Measurements from ENCODE around the gene NEUROD2. TPM values are rescaled to one million over a fixed set of nuclear protein-coding genes. Genes with fewer than 3 reads are reported as not detected.

Gene NEUROD2
- total and polyA plus RNA-seq, 5 donors from 2014 or later: not detected

DNA sequence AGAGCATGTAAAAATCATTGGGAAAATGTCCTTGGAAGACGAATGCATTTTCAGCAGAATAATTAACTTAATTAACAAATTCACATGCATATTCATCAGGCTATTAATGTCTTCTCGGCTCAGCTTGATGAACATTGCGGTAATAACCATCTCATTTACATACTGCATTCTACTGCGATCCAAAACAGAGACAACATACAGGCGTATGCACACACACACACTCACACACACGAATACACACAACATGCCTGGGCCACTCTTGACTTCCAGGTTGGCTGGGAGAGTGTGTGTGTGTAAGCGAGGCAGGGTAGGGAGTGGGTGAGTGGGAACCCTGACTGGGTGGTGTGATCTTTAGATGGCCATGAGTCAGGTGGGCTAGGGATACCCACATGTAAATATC is 44.7 kb downstream of the NEUROD2 start:
- H3K4me3 Mint-ChIP-seq: no peak overlapping the region
- Histone ChIP-seq H3K27ac (ENCODE audit: insufficient read depth, low read length, poor library complexity, severe bottlenecking) (no peak overlapping the region), H3K4me1 (ENCODE audit: control insufficient read depth, insufficient read depth, low read length, poor library complexity, severe bottlenecking) (no peaks in the 10 kb centered on the region), H3K9me3 (ENCODE audit: control insufficient read depth in 2 of 2, low read length in 2 of 2) (no peaks in the 10 kb centered on the region), H3K4me3 (ENCODE audit: low read depth, low read length) (no peak overlapping the region), H3K27me3 (ENCODE audit: control insufficient read depth, insufficient read depth, low read length) (no peaks in the 10 kb centered on the region), H3K36me3 (ENCODE audit: control insufficient read depth, insufficient read depth, low read length) (peaks cover 36% of the 10 kb centered on the region)
- no peak for ATAC-seq (ENCODE audit: low read depth in 2 of 2)
- DNase-seq: no peak
- H3K27ac Mint-ChIP-seq: no peak overlapping the region
- H3K9me3 Mint-ChIP-seq: peaks cover 0 to 2% (median 0%) of the 10 kb centered on the region in 7 donors
- peaks cover 55% of the 10 kb centered on the region for H3K36me3 Mint-ChIP-seq
- H3K27me3 Mint-ChIP-seq: no peaks in the 10 kb centered on the region
- peaks cover 0 to 4% (median 0%) of the 10 kb centered on the region in 4 donors for H3K4me1 Mint-ChIP-seq

DNA sequence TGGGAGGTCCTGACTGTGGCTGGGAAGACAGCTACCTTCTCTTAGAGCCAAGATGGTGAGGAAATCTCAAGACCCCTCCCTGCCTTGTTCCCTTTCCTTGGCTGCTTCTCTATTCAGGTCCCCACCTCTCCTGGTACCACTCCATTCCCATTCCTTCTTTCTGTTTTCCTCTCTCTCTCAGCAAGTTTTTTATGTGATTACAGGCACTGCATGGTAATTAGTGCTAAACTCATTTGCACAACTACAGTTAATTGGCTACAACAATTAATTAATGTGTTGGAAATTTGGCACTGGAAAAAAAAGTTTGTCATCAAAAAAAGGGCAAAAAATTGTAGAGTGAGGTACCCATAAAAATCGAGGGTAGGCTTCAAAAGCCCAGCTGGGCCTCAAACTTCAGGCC is 45.3 kb downstream of the NEUROD2 start:
- Mint-ChIP-seq H3K9me3 (peaks cover 0 to 2% (median 0%) of the 10 kb centered on the region in 7 donors), H3K4me3 (no peak overlapping the region), H3K4me1 (peaks cover 0 to 4% (median 0%) of the 10 kb centered on the region in 4 donors), H3K36me3 (peaks cover 52% of the 10 kb centered on the region), H3K27ac (no peak overlapping the region), H3K27me3 (no peaks in the 10 kb centered on the region)
- Histone ChIP-seq H3K27me3 (ENCODE audit: control insufficient read depth, insufficient read depth, low read length) (no peaks in the 10 kb centered on the region), H3K27ac (ENCODE audit: insufficient read depth, low read length, poor library complexity, severe bottlenecking) (no peak overlapping the region), H3K36me3 (ENCODE audit: control insufficient read depth, insufficient read depth, low read length) (peaks cover 37% of the 10 kb centered on the region), H3K4me3 (ENCODE audit: low read depth, low read length) (no peak overlapping the region), H3K9me3 (ENCODE audit: control insufficient read depth in 2 of 2, low read length in 2 of 2) (no peaks in the 10 kb centered on the region), H3K4me1 (ENCODE audit: control insufficient read depth, insufficient read depth, low read length, poor library complexity, severe bottlenecking) (no peaks in the 10 kb centered on the region)
- no peak for DNase-seq
- no peak for ATAC-seq (ENCODE audit: low read depth in 2 of 2)

DNA sequence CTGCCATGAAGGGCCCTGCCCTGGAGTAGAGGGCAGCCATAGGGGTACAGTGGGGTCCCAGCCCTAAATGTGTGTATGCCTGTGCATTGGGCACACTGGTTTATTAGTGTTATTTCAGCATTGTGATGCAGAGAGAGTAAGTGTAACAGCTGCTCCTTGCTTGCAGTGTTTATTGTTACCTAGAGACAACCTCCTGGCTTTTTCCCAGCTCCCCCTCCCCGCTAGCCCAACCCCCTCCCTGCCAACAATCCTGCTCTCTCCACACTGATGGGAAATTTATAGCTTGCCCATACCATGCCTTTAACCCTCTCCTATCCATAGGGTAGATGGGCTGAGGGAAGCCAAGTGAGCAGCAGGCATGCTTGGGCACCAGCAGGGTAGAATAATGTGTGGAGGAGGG is 51.3 kb downstream of the NEUROD2 start:
- H3K4me3 ChIP-seq (ENCODE audit: low read depth, low read length): no peak overlapping the region
- Mint-ChIP-seq H3K4me3 (no peak overlapping the region), H3K36me3 (peaks cover 52% of the 10 kb centered on the region), H3K27me3 (no peaks in the 10 kb centered on the region), H3K9me3 (no peaks in the 10 kb centered on the region), H3K27ac (no peak overlapping the region), H3K4me1 (peaks cover 0 to 2% (median 0%) of the 10 kb centered on the region in 4 donors)
- no peaks in the 10 kb centered on the region for H3K4me1 ChIP-seq (ENCODE audit: control insufficient read depth, insufficient read depth, low read length, poor library complexity, severe bottlenecking)
- peaks cover 57% of the 10 kb centered on the region for H3K36me3 ChIP-seq (ENCODE audit: control insufficient read depth, insufficient read depth, low read length)
- no peak overlapping the region for H3K27ac ChIP-seq (ENCODE audit: insufficient read depth, low read length, poor library complexity, severe bottlenecking)
- DNase-seq (no peak), ATAC-seq (ENCODE audit: low read depth in 2 of 2) (no peak)
- H3K27me3 ChIP-seq (ENCODE audit: control insufficient read depth, insufficient read depth, low read length): no peaks in the 10 kb centered on the region
- H3K9me3 ChIP-seq (ENCODE audit: control insufficient read depth in 2 of 2, low read length in 2 of 2): no peaks in the 10 kb centered on the region

GRCh38 chr17:39555368-39555767 is 52.4 kb downstream of the NEUROD2 start:
- Histone ChIP-seq H3K27me3 (ENCODE audit: control insufficient read depth, insufficient read depth, low read length) (no peaks in the 10 kb centered on the region), H3K4me1 (ENCODE audit: control insufficient read depth, insufficient read depth, low read length, poor library complexity, severe bottlenecking) (no peaks in the 10 kb centered on the region), H3K4me3 (ENCODE audit: low read depth, low read length) (no peak overlapping the region), H3K9me3 (ENCODE audit: control insufficient read depth in 2 of 2, low read length in 2 of 2) (no peaks in the 10 kb centered on the region), H3K36me3 (ENCODE audit: control insufficient read depth, insufficient read depth, low read length) (peaks cover 60% of the 10 kb centered on the region), H3K27ac (ENCODE audit: insufficient read depth, low read length, poor library complexity, severe bottlenecking) (no peak overlapping the region)
- peaks cover 52% of the 10 kb centered on the region for H3K36me3 Mint-ChIP-seq
- H3K9me3 Mint-ChIP-seq: no peaks in the 10 kb centered on the region
- no peak overlapping the region for H3K27ac Mint-ChIP-seq
- no peak overlapping the region for H3K4me3 Mint-ChIP-seq
- DNase-seq (no peak), ATAC-seq (ENCODE audit: low read depth in 2 of 2) (no peak)
- H3K4me1 Mint-ChIP-seq: peaks cover 0 to 2% (median 0%) of the 10 kb centered on the region in 4 donors
- no peaks in the 10 kb centered on the region for H3K27me3 Mint-ChIP-seq

Other genes with a start within 250 kb of the NEUROD2 start
- 30.8 TPM for gene FBXL20, start 206.3 kb downstream of the NEUROD2 start, total RNA-seq
- 1 to 10 TPM; 4.0 to 6.3 (median 4.8) TPM for gene FBXL20, start 206.3 kb downstream of the NEUROD2 start, polyA plus RNA-seq
- gene MED1, start 156.7 kb downstream of the NEUROD2 start, total RNA-seq: 45.4 TPM
- gene MED1, start 156.7 kb downstream of the NEUROD2 start, polyA plus RNA-seq: 10 to 100 TPM; 15.8 to 20.2 (median 18.3) TPM
- gene CDK12, start 146.4 kb downstream of the NEUROD2 start, total RNA-seq: 110 TPM
- 1 to 10 TPM; 2.1 to 4.4 (median 3.3) TPM for gene CDK12, start 146.4 kb downstream of the NEUROD2 start, polyA plus RNA-seq
- not detected for gene PPP1R1B, start 19.0 kb upstream of the NEUROD2 start, total RNA-seq
- gene PPP1R1B, start 19.0 kb upstream of the NEUROD2 start, polyA plus RNA-seq: not detected
- gene STARD3, start 29.2 kb upstream of the NEUROD2 start, total RNA-seq: 95.9 TPM
- gene STARD3, start 29.2 kb upstream of the NEUROD2 start, polyA plus RNA-seq: 10 to 100 TPM; 45.4 to 48.6 (median 46.5) TPM
- 3.4 TPM for gene TCAP, start 57.4 kb upstream of the NEUROD2 start, total RNA-seq
- under 1 TPM in 1 of 4 donors, not detected in 3; 0.07 TPM for gene TCAP, start 57.4 kb upstream of the NEUROD2 start, polyA plus RNA-seq
- 1.2 TPM for gene PNMT, start 60.5 kb upstream of the NEUROD2 start, total RNA-seq
- not detected for gene PNMT, start 60.5 kb upstream of the NEUROD2 start, polyA plus RNA-seq
- gene PGAP3, start 80.1 kb upstream of the NEUROD2 start, total RNA-seq: 28.0 TPM
- 10 to 100 TPM; 15.2 to 23.3 (median 17.5) TPM for gene PGAP3, start 80.1 kb upstream of the NEUROD2 start, polyA plus RNA-seq
- gene ERBB2, start 92.1 kb upstream of the NEUROD2 start, total RNA-seq: 5.5 TPM
- under 1 TPM; 0.36 to 0.80 (median 0.57) TPM for gene ERBB2, start 92.1 kb upstream of the NEUROD2 start, polyA plus RNA-seq
- 44.1 TPM for gene MIEN1, start 122.6 kb upstream of the NEUROD2 start, total RNA-seq
- 100 to 1,000 TPM in 3 of 4 donors, 10 to 100 TPM in 1; 93.5 to 158 (median 127) TPM for gene MIEN1, start 122.6 kb upstream of the NEUROD2 start, polyA plus RNA-seq
- gene GRB7, start 130.0 kb upstream of the NEUROD2 start, total RNA-seq: not detected
- not detected for gene GRB7, start 130.0 kb upstream of the NEUROD2 start, polyA plus RNA-seq

Data from CD4-positive, CD25-positive, alpha-beta regulatory T cell (primary cell).